DMS53 treated with DMSO at 0.1 percent for 48 hours (cell line): Measurements from ENCODE around the gene SLC1A1.

Experiments
- DNase-seq: peaks from one replicate; lab custom pipeline; 2025; ENCODE audit not compliant: unreplicated experiment; lab: John Stamatoyannopoulos, UW

SLC1A1 gene

DNA sequence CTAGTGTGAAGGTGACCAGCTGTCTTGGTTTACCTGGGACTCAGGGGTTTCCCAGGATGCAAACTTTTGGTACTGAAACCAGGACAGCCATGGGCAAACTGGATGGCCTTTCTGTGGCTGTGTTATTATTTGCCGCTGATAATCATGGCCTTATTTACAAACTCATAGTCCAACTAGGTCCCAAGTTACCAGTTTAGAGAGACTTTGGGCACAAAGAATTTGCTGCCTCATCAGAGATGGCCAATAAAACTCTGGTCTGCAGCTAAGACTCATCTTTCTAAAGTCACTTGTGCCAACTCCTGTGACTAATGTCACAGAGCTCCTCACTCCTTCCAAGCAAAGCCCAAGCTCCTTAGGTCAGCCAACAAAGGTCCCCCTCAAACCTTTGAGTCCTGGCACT is 124.4 kb downstream of the SLC1A1 start:
- DNase-seq: no peak

DNA sequence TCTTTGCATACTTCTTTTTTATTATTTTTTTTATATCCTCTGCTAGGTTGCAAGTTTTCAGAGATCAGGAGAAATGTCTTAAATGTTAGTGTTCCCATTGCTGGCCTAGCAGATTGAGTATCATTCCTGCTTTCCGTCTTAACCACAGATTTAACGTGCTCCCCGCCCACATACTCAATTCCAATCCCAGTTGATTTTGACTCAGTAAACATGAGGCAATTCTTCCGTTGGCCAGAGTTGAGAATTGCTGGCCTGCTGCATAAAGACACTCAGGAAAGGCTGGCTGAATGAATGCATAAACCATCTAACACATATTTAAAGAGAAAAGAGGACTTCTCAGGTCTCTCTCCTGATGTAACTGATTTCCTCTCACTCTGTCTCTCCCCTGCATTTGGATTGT is 125.0 kb downstream of the SLC1A1 start:
- no peak for DNase-seq

DNA sequence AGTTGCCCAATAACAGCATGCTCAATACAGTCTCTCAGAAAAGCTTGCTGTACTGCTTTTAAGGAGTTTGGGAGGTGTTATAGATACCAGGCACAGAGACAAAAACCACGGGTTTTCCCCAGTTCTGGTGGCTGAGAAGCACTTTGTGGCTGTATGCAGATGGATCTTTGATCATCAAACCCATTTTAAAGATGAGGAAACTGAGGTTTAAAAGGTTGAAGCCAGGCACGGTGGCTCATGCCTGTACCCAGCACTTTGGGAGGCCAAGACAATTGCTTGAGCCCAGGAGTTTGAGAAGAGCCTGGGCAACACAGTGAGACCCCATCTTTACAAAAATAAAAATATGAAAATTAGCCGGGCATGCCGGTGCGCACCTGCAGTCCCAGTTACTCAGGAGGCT is 125.5 kb downstream of the SLC1A1 start:
- DNase-seq: no peak

DNA sequence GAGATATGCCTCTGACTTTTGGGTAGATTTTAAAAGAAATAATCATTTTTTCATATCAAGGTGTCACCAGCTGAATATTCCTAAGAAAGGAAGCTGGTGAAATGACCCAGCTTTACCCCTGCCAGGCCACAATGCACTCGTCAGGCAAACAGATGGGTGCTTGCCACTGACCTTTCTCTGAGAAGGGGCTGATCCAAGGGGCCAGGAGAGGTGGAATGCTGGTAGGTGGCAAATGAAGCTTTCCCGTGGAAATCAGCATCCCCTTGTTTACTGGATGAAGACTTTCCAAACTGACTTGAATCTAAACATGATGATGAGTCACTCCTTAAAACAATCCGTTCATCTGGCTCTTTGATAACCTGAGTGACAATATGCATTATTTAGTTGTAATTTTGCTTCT is 127.5 kb downstream of the SLC1A1 start:
- no peak for DNase-seq

DNA sequence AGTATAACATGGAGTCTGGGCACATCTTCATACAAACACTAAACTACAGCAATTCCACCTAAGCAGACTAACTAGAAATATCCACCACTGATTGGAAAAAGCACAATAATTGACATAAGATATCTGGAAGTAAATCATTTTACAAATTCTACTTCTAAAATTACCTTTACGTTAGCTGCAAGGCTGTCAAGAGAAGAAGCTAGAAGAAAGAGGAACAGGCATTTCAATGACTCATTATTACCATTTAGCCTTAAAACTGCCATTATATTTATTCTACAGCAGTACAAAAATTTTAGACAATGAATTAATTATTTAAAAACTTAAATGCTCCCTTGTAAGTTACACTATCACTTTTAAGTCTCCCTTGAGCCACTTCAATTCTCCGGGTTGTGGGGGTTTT is 128.4 kb downstream of the SLC1A1 start:
- no peak for DNase-seq

DNA sequence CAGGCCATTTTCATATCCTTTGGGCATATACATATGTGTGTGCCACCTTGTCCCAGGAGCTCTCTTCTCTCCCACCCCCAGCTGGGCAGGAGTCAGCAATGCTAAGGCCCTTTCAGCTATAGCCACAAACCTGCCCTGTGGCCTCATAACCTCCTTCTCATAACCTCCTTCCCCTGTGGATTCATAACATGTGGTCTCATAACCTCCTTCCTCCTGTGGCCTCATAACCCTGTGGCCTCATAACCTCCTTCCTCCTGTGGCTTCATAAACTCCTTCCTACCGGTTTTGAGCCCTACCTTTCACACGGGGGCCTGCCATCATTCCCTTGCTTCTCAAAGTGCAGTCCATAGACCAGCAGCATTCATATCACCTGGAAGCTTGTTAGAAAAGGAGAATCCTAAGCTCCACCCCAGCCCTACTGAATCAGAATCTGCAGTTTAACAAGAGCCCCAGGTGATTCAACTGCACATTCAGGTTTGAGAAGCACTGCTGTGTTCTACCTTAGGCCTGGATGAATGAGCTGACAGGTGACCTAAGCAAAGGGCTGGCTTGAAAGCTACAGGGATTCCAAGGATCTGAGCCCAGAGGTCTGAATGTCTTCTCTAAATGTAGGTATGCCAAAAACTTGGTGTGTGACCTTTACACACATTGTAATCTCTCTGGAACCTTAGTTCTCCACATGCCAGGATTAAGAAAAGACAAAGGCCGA is 129.9 kb downstream of the SLC1A1 start:
- no peak for DNase-seq

DNA sequence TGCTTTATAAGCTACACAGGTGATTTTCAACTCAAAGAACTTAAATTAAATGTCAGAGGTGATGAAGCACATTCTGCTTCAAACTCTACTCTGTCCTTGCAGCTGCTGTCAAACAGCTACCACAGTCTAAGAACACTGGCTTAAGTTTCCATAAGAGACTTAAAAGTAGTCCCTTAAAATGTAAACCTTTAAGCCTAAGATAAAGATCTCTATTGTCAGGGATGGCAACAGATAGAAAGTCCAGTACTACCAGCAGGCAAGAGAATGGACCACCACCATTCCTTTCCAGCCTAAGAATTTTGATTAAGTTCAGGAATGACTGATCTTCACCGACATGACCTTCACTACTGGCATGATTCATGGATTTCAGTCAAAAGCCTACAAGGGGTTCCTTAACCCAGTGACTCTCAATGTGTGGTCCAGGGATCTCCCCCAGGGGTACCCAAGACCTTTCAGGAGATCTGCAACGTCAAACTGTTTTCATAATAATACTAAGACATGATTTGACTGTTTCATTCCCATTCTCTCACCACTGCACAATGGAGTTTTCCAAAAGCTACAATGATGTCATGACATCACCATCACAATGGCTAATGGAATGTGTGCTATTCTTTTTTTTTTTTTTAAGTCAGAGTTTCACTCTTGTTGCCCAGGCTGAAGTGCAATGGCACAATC is 130.8 kb downstream of the SLC1A1 start:
- DNase-seq: no peak

DNA sequence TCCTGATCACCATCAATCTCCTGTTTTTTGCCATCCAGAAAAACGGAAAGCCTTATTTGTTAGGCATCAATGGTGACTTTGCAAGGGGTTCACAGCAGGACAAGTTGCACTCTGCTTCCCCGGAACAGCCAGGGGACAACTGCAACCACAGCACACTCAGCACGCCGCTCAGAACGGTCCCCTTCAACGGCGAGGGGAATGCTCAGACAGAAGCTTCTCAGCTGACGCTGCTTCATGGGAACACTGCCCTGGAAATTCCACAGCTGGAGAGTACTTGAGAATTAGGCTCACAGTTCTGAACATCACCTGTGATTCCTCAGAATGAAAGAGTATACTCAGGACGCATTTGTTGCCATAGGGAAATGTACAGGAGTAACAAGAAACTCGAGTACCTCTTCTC is 131.7 kb downstream of the SLC1A1 start:
- no peak for DNase-seq

DNA sequence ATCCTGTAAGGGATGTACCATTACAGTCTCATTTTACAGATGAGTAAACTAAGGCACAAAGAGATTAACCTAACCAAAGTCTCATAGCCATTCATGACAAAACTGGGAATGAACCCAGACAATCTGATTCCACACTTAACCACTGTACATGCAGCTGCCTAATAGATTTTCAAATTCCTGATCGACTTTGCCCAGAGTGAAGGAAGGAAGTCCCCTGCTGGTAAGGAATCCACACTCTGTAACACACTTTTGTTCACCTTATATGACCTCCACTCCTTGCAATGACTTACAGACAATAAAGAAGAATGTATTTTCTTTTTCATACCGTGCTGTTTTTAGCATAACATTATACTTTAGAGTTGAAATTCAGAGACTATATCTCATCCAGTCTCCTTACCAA is 140.6 kb downstream of the SLC1A1 start:
- no peak for DNase-seq
